Caki2 (cell line): Measurements from ENCODE around the gene ARL5B. TPM values are rescaled to one million over a fixed set of nuclear protein-coding genes. Genes with fewer than 3 reads are reported as not detected.

Experiments used
- DNase-seq: peaks from one replicate; pipeline ENCODE4 v3.0.0-alpha.2; 2015; ENCODE audit warnings: low read depth
- in situ Hi-C: cut with HindIII; loops from 2 replicates; pipeline ENCODE4 v1.10.0; 2016; ENCODE audit warnings: low sequenced_read_pairs, low pct_unique_long_range_greater_than_20kb, mixed read lengths
- total RNA-seq: library from RNA; depleted of rRNA; stranded (reverse); fragments of >200 nt; shearing (Covaris generic); gene quantifications from 2 replicates; pipeline ENCODE4 v1.2.3, GENCODE V29; 2014; ENCODE audit warnings: low replicate concordance; rRNA removed

Gene ARL5B
- total RNA-seq, 1 experiment from 2014 or later, result 15.2 TPM

DNA sequence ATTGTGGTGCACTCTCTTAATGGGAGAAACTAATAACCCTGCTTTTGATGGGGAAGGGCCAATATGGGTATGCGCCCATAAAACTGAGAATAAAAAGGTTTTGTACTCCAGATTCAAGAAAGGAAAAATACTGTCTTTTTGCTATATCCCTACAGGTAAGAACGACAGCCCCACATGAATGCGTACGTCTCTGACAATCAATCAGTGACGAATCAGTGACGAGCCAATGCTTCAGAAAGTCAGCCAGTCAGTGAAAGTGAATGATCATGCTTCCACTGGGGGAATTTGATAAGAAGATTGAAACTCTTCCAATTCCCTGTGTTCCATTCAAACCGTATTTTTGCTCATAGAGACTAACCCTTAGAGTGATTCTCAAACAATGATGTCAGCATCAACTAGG is 26.3 kb downstream of the ARL5B start:
- DNase-seq, result no peak
- in situ Hi-C loops, result no loop called here

- in situ Hi-C loops, result no loop called here
- no peak for DNase-seq
Measured at GRCh38 chr10:18687195-18687594, 28.0 kb downstream of the ARL5B start.

- in situ Hi-C loops, result no loop called here
- no peak for DNase-seq
Measured at GRCh38 chr10:18687706-18688105, 28.5 kb downstream of the ARL5B start.

- peak; percentile 31 for DNase-seq
- in situ Hi-C loops, result no loop called here
Measured at GRCh38 chr10:18689498-18689897, 30.3 kb downstream of the ARL5B start.

- DNase-seq, result no peak
- in situ Hi-C loops, result no loop called here
Measured at GRCh38 chr10:18690541-18690940, 31.3 kb downstream of the ARL5B start.

DNA sequence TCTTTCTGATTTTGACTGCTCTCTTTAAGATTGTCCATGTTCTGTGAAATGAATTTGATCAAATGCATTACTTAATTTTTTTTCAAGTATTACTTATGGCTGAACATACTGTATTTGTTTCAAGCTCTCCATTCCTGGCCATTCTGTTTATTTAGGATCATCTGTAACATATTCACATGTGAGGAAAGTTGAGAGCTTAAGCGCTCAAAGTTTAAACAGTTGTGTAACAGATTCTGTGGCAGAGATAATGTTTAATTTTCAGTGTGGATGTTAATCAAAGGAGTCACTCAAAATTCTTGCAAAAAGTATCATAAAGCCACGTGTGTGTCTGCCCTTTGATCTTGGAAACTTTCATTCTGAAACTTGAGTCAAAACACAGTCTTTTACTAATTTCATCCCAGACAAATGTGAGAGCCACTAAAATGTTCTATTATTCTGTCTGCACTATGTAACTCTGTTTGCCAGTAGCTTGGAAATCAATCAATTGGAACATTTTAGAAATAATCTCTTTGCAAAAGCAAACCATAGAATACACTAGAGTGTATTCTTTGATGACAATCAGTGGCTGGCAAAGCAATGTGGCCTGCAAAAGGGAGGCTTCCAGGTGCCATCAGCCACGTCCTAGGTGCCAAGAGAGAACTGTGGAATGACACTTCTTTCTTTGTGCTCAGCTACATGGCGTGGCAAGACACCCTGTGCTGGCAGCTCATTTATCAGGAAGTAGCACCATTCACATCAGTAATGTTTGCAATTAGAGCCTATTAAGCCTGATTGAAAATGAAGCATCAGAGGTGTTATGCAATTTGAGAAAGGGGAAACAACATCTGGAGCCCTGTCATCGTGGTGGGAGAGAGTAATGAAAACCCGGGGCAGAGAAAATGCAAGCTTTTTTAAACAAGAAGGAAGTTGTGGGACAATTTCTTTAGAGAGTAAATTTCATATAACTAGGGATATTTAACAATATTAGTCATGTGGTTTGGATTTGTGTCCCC is 40.9 kb downstream of the ARL5B start:
- in situ Hi-C loops, result no loop called here
- DNase-seq, result no peak

- DNase-seq, result no peak
- in situ Hi-C loops, result no loop called here
Measured at GRCh38 chr10:18703521-18703920, 44.3 kb downstream of the ARL5B start.

DNA sequence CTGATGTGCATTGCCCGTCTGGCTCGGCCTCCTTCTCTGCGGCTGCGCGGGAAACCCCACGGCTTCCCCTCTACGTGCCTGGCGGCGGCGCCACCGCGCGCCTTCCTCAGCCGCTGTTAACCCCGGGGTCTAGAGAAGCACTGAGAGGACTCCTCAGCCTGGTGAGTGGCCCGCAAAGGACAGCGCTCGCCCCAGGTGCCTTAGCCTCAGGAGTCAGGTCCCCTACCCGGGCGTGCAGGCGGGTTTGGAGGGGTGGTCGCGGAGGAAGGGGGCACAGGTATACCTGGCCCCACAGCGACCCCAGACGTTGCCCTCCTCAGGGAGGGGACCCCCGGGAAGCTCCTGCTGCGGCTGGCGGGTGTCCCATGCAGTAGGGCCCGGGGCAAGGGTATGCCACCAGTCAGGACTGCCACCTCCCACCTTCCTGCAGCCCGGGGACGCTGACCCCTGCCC is 51.0 kb downstream of the ARL5B start:
- DNase-seq, result no peak
- in situ Hi-C loops, result no loop called here

DNA sequence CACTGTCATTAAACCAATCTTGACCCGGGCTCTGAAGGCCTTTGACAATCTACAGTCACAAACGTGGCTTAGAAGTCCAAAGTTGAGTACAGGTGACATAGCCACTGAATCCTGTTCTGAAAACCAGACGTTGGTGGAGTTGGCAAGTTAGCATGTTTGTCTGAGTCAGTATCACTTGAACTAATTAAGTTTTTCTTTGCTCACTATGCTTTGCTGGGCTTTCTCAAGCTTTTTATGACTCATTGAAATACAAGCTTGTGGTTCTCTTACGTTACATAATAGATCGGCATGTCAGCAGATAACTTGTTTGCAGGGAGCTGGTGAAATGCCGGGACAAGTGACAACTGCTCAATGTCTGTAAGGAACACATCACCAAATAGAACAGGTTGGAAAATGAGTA is 53.8 kb downstream of the ARL5B start:
- DNase-seq, result peak; percentile 86
- in situ Hi-C loops, result no loop called here

- in situ Hi-C loops, result no loop called here
Measured at GRCh38 chr10:18718991-18719390, 59.8 kb downstream of the ARL5B start.

GRCh38 chr10:18719811-18720210 is 60.6 kb downstream of the ARL5B start:
- in situ Hi-C loops, result no loop called here
- no peak for DNase-seq

More at GRCh38 chr10:18718991-18719390, 59.8 kb downstream of the ARL5B start:
- no peak for DNase-seq

DNA sequence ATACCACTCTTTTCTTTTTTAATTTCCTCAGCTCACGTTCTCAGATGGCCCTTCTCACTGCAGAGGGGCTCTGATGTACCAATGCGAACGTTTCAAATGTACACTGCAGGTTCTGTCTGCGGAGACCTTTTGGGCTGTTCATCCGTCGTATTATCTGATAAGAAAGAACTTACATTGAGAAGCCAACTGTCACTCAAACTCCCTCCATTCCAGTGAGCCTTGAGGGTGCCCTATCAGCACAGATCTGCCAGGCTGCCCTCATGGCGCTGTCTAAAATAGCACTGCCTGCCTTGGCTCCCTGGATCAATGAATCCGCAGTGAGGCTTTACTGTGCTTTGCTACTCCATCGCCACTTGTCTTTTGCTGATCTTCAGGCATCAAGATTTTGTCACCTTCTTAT is 61.8 kb downstream of the ARL5B start:
- DNase-seq, result no peak
- in situ Hi-C loops, result no loop called here

DNA sequence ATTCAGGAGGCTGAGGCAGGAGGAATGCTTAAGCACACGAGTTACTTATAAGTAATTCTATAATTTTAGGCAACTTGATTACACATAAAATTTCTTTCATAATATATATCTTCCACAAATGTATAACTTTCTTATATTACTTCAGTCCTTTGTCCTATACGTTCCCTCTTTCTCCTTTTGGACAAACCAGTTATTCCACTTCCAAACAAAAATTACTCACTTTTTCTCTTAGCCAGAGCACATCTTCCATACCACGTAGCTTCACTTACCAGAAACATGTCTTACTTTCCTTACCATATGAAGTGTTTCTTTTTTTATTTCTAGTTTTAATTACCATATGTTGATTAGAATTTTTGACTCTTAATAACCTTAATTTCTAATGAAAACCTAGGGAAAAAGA is 64.6 kb downstream of the ARL5B start:
- in situ Hi-C loops, result no loop called here
- DNase-seq, result no peak

Other genes starting within 250 kb of the ARL5B start
- gene NSUN6, start 7.8 kb upstream of the ARL5B start, total RNA-seq, result 1.0 and 3.6 TPM in 2 replicates